ENCODE data around the gene AMZ2.
"Not testable (repeated sequence)": the region's sequence is repeated elsewhere in the genome, so short reads cannot be mapped to it uniquely, and the experiment has no call there.

Gene AMZ2

DNA sequence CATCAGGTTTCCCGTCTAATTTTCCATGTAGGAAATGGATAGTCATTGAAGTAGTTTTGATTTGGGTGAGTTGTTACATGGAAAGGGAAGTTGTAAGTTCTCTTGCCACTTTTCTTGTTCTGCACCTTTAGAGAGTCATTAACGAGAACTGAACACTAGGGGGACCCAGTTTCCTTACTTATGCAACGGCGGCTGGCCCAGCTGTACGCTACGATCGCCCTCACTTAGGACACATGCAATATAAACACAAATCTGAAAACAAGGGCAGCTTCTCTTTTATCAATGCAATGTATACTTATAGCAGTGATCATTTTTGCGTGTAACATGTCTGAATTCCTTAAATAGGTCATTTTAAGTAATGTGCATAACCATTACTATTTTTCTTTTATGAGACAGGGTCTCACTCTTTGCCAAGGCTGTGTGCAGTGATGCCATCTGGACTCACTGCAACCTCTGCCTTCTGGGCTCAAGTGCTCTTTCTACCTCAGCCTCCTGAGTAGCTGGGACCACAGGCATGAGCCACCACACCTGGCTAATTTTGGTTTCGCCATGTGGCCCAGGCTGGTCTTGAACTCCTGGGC is 15.3 kb downstream of the AMZ2 start:
- H3K4me3 ChIP-seq (ENCODE audit: low read length in 2 of 2); H3K4me1 ChIP-seq (ENCODE audit: control insufficient read depth in 2 of 2, insufficient read depth in 2 of 2, low read length in 2 of 2); H3K9ac ChIP-seq (ENCODE audit: low read depth in 1 of 2, low read length in 2 of 2); H3K36me3 ChIP-seq (ENCODE audit: control insufficient read depth in 2 of 2, insufficient read depth in 2 of 2, low read length in 2 of 2); H3K27me3 ChIP-seq (ENCODE audit: control insufficient read depth in 2 of 2, insufficient read depth in 2 of 2, low read length in 2 of 2); H3K27ac ChIP-seq (ENCODE audit: low read depth in 2 of 2, low read length in 2 of 2); H3K9me3 ChIP-seq (ENCODE audit: control insufficient read depth in 2 of 2, low read length in 2 of 2): not testable (repeated sequence)

DNA sequence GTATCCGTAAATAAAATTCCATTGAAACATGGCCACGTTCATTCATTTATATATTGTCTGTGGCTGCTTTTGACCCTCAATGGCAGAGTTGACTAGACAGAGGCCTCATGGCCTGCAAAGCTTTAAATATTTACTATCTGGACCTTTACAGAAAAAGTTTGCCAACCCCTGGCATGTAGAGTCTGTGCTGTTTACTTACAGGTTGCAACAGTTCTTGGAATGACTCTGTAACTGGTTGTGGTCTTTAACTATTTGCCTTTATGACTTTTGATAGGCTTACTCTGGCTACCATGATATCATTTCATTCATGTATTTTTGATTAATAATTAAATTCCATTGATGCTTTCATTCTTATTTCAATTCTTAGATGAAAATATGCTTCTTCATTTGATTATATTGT is 18.0 kb downstream of the AMZ2 start:
- not testable (repeated sequence) for H3K27me3 ChIP-seq (ENCODE audit: control insufficient read depth in 2 of 2, insufficient read depth in 2 of 2, low read length in 2 of 2); H3K9ac ChIP-seq (ENCODE audit: low read depth in 1 of 2, low read length in 2 of 2); H3K9me3 ChIP-seq (ENCODE audit: control insufficient read depth in 2 of 2, low read length in 2 of 2); H3K36me3 ChIP-seq (ENCODE audit: control insufficient read depth in 2 of 2, insufficient read depth in 2 of 2, low read length in 2 of 2); H3K4me3 ChIP-seq (ENCODE audit: low read length in 2 of 2); H3K27ac ChIP-seq (ENCODE audit: low read depth in 2 of 2, low read length in 2 of 2); H3K4me1 ChIP-seq (ENCODE audit: control insufficient read depth in 2 of 2, insufficient read depth in 2 of 2, low read length in 2 of 2)

DNA sequence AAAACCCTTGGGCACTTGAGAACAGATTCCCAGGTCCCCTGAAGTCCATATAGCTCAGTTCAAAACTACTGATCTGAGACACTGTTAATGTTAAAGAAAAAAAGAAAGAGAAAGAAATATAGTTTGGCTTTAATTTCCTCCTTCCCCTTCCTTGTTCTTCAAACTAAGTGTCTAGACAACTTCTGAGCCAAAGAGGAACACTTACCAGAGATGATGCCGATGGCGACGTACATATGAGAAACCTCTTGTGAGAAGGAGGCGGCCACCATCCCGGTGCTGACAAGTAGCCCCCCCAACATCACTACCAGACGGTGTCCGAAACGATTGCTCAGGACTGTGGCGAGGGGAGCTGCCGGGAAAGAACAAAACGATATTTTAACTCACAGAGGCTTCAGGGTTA is 25.9 kb downstream of the AMZ2 start:
- no peak overlapping the region for H3K9ac ChIP-seq (ENCODE audit: low read depth in 1 of 2, low read length in 2 of 2)
- no peak overlapping the region for H3K4me3 ChIP-seq (ENCODE audit: low read length in 2 of 2)
- no peak overlapping the region for H3K27ac ChIP-seq (ENCODE audit: low read depth in 2 of 2, low read length in 2 of 2)
- H3K27me3 ChIP-seq (ENCODE audit: control insufficient read depth in 2 of 2, insufficient read depth in 2 of 2, low read length in 2 of 2) = no peaks in the 10 kb centered on the region
- H3K9me3 ChIP-seq (ENCODE audit: control insufficient read depth in 2 of 2, low read length in 2 of 2) = peaks cover 0 to 3% of the 10 kb centered on the region in 2 donors
- no peaks in the 10 kb centered on the region for H3K4me1 ChIP-seq (ENCODE audit: control insufficient read depth in 2 of 2, insufficient read depth in 2 of 2, low read length in 2 of 2)
- H3K36me3 ChIP-seq (ENCODE audit: control insufficient read depth in 2 of 2, insufficient read depth in 2 of 2, low read length in 2 of 2) = peaks cover 0 to 5% of the 10 kb centered on the region in 2 donors

- not testable (repeated sequence) for H3K36me3 ChIP-seq (ENCODE audit: control insufficient read depth in 2 of 2, insufficient read depth in 2 of 2, low read length in 2 of 2); H3K4me3 ChIP-seq (ENCODE audit: low read length in 2 of 2); H3K27me3 ChIP-seq (ENCODE audit: control insufficient read depth in 2 of 2, insufficient read depth in 2 of 2, low read length in 2 of 2); H3K9me3 ChIP-seq (ENCODE audit: control insufficient read depth in 2 of 2, low read length in 2 of 2); H3K27ac ChIP-seq (ENCODE audit: low read depth in 2 of 2, low read length in 2 of 2); H3K9ac ChIP-seq (ENCODE audit: low read depth in 1 of 2, low read length in 2 of 2); H3K4me1 ChIP-seq (ENCODE audit: control insufficient read depth in 2 of 2, insufficient read depth in 2 of 2, low read length in 2 of 2)
These were observed 28.5 kb downstream of the AMZ2 start for GRCh38 chr17:68276339-68276738.

DNA sequence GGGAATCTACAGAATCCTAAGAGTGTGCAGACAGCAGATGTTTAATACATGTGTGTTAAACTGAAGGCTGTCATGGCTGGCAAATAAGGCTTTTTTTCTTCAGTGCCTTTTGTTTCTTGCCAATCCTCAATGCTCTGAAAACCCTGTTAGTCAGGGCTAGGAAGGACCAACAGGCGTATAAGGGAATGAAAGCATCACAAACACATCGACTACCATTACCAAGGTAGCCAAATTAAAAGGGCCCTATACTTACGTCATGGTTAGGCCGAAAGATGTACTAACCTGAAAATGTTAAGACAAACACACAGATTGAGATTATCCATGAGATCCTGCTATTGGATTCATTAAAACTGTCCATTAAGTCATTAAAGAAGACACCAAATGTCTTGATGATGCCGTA is 30.0 kb downstream of the AMZ2 start:
- Histone ChIP-seq H3K4me3 (ENCODE audit: low read length in 2 of 2) (no peak overlapping the region), H3K36me3 (ENCODE audit: control insufficient read depth in 2 of 2, insufficient read depth in 2 of 2, low read length in 2 of 2) (peaks cover 0 to 5% of the 10 kb centered on the region in 2 donors), H3K9ac (ENCODE audit: low read depth in 1 of 2, low read length in 2 of 2) (no peak overlapping the region), H3K4me1 (ENCODE audit: control insufficient read depth in 2 of 2, insufficient read depth in 2 of 2, low read length in 2 of 2) (no peaks in the 10 kb centered on the region), H3K27me3 (ENCODE audit: control insufficient read depth in 2 of 2, insufficient read depth in 2 of 2, low read length in 2 of 2) (no peaks in the 10 kb centered on the region), H3K9me3 (ENCODE audit: control insufficient read depth in 2 of 2, low read length in 2 of 2) (peaks cover 0 to 3% of the 10 kb centered on the region in 2 donors), H3K27ac (ENCODE audit: low read depth in 2 of 2, low read length in 2 of 2) (no peak overlapping the region)

GRCh38 chr17:68281965-68282364 is 34.1 kb downstream of the AMZ2 start:
- not testable (repeated sequence) for H3K36me3 ChIP-seq (ENCODE audit: control insufficient read depth in 2 of 2, insufficient read depth in 2 of 2, low read length in 2 of 2); H3K9ac ChIP-seq (ENCODE audit: low read depth in 1 of 2, low read length in 2 of 2); H3K4me3 ChIP-seq (ENCODE audit: low read length in 2 of 2); H3K4me1 ChIP-seq (ENCODE audit: control insufficient read depth in 2 of 2, insufficient read depth in 2 of 2, low read length in 2 of 2); H3K9me3 ChIP-seq (ENCODE audit: control insufficient read depth in 2 of 2, low read length in 2 of 2); H3K27me3 ChIP-seq (ENCODE audit: control insufficient read depth in 2 of 2, insufficient read depth in 2 of 2, low read length in 2 of 2); H3K27ac ChIP-seq (ENCODE audit: low read depth in 2 of 2, low read length in 2 of 2)

- H3K9me3 ChIP-seq (ENCODE audit: control insufficient read depth in 2 of 2, low read length in 2 of 2) = no peaks in the 10 kb centered on the region
- peaks cover 10 to 16% of the 10 kb centered on the region in 2 donors for H3K27me3 ChIP-seq (ENCODE audit: control insufficient read depth in 2 of 2, insufficient read depth in 2 of 2, low read length in 2 of 2)
- H3K4me3 ChIP-seq (ENCODE audit: low read length in 2 of 2) = no peak overlapping the region
- H3K4me1 ChIP-seq (ENCODE audit: control insufficient read depth in 2 of 2, insufficient read depth in 2 of 2, low read length in 2 of 2) = peaks cover 7 to 9% of the 10 kb centered on the region in 2 donors
- H3K9ac ChIP-seq (ENCODE audit: low read depth in 1 of 2, low read length in 2 of 2) = no peak overlapping the region
- H3K36me3 ChIP-seq (ENCODE audit: control insufficient read depth in 2 of 2, insufficient read depth in 2 of 2, low read length in 2 of 2) = no peaks in the 10 kb centered on the region
- H3K27ac ChIP-seq (ENCODE audit: low read depth in 2 of 2, low read length in 2 of 2) = peak overlapping the region in 1 of 2 donors; percentile 3
These were observed 40.5 kb downstream of the AMZ2 start for GRCh38 chr17:68288375-68288774.

DNA sequence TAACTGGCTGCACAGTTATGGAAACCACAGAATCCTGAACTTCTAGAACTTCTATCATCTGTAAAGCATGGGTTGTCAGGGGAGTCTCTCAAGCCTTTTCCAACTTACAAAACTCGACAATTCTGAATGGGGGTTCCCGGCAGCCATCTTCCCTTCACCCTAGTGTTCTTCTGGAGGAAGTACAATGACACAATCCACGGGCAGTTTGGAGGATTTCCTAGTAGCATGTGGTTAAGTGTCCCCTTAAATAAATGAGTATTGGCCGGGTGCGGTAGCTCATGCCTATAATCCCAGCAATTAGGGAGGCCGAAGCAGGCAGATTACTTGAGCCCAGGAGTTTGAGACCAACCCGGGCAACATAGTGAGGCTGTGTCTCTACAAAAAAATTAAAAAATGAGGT is 41.0 kb downstream of the AMZ2 start:
- Histone ChIP-seq H3K27me3 (ENCODE audit: control insufficient read depth in 2 of 2, insufficient read depth in 2 of 2, low read length in 2 of 2) (peaks cover 14 to 20% of the 10 kb centered on the region in 2 donors), H3K4me3 (ENCODE audit: low read length in 2 of 2) (no peak overlapping the region), H3K9me3 (ENCODE audit: control insufficient read depth in 2 of 2, low read length in 2 of 2) (no peaks in the 10 kb centered on the region), H3K36me3 (ENCODE audit: control insufficient read depth in 2 of 2, insufficient read depth in 2 of 2, low read length in 2 of 2) (no peaks in the 10 kb centered on the region), H3K4me1 (ENCODE audit: control insufficient read depth in 2 of 2, insufficient read depth in 2 of 2, low read length in 2 of 2) (peaks cover 7 to 9% of the 10 kb centered on the region in 2 donors), H3K27ac (ENCODE audit: low read depth in 2 of 2, low read length in 2 of 2) (peak overlapping the region in 1 of 2 donors; percentile 3), H3K9ac (ENCODE audit: low read depth in 1 of 2, low read length in 2 of 2) (no peak overlapping the region)

DNA sequence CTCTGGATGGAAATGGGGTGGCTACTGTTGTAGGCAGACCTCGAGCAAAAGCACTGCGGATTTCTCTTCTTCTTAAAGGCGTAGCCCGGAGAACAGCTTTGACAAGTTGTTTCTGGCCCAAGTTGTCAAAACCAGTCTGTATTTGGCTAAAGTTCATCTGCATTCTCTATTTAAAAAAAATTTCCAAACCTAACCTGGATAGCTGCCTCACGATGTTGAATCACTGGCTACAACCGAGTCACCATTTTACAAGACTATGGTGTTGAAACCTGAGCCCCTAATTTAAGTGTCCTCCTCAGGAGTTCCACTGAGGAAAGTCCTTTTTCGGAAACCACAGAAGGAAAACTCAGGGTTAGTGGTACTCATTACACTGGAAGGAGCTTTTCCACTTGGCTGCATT is 41.6 kb downstream of the AMZ2 start:
- Histone ChIP-seq H3K9me3 (ENCODE audit: control insufficient read depth in 2 of 2, low read length in 2 of 2) (no peaks in the 10 kb centered on the region), H3K4me3 (ENCODE audit: low read length in 2 of 2) (peak overlapping the region in 1 of 2 donors; percentile 68), H3K4me1 (ENCODE audit: control insufficient read depth in 2 of 2, insufficient read depth in 2 of 2, low read length in 2 of 2) (peaks cover 7 to 9% of the 10 kb centered on the region in 2 donors), H3K36me3 (ENCODE audit: control insufficient read depth in 2 of 2, insufficient read depth in 2 of 2, low read length in 2 of 2) (no peaks in the 10 kb centered on the region), H3K9ac (ENCODE audit: low read depth in 1 of 2, low read length in 2 of 2) (no peak overlapping the region), H3K27ac (ENCODE audit: low read depth in 2 of 2, low read length in 2 of 2) (no peak overlapping the region), H3K27me3 (ENCODE audit: control insufficient read depth in 2 of 2, insufficient read depth in 2 of 2, low read length in 2 of 2) (peaks cover 14 to 20% of the 10 kb centered on the region in 2 donors)

GRCh38 chr17:68289936-68290267 is 42.1 kb downstream of the AMZ2 start:
- no peaks in the 10 kb centered on the region for H3K36me3 ChIP-seq (ENCODE audit: control insufficient read depth in 2 of 2, insufficient read depth in 2 of 2, low read length in 2 of 2)
- peak overlapping the region in 1 of 2 donors; percentile 68 for H3K4me3 ChIP-seq (ENCODE audit: low read length in 2 of 2)
- H3K27me3 ChIP-seq (ENCODE audit: control insufficient read depth in 2 of 2, insufficient read depth in 2 of 2, low read length in 2 of 2) = peaks cover 14 to 22% of the 10 kb centered on the region in 2 donors
- H3K9me3 ChIP-seq (ENCODE audit: control insufficient read depth in 2 of 2, low read length in 2 of 2) = no peaks in the 10 kb centered on the region
- peak overlapping the region; percentile 75 to 85 for H3K27ac ChIP-seq (ENCODE audit: low read depth in 2 of 2, low read length in 2 of 2)
- peaks cover 7 to 9% of the 10 kb centered on the region in 2 donors for H3K4me1 ChIP-seq (ENCODE audit: control insufficient read depth in 2 of 2, insufficient read depth in 2 of 2, low read length in 2 of 2)
- H3K9ac ChIP-seq (ENCODE audit: low read depth in 1 of 2, low read length in 2 of 2) = no peak overlapping the region
